ENCODE data around the gene HOXB9. TPM values are rescaled to one million over a fixed set of nuclear protein-coding genes. Genes with fewer than 3 reads are reported as not detected.
A peak's percentile ranks its signal among the peaks of the same experiment; 100 is the strongest.

Gene HOXB9
- total and polyA plus RNA-seq, 10 of the 15 experiments (the other 5 are each of a cell fraction or from before 2014, with no cell fraction given), result 0.01 to 0.49 (median 0.09) TPM; not detected in 5

DNA sequence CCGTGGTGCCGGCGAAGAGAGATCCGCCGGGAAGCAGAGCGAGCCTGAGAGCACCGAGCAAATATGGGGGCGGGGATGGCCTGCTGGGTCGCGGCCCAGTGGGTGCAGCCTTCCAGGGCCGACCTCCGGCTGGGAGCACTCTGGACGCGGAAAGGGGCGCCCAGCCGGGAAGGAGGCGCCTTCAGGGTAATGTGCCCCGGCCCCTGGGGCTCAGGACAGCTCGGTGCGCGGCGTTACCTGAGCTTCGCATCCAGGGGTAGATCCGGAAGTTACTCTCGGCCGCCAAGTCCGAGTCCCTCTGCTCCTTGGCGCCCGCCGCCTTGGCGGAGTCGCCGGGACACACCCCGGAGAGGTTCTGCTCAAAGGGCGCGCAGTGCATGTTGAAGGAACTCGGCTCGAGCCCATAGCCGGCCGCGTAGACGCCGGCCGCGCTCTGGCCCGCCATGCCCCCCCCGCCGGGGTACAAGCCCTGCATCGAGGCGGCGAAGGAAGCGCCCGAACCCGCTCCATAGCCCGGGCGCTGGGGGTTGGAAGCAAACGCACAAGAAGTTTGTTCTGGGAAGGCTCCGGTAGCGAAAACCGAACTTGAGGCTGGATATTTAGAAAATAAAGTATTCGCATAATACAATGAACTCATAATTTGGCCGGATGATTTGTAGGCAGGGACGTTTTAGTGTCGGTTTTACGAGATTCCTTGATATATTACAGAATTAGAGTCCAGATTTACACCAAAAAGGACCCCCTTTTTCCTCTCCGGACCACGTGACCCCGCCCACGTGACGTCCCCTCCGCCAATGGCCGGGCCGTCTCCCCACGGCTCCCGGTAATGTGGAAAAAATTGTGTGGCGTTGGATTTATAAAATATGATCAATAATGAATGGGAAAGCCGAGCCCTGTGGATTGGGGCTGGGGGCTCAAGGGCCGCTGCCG is 15.6 kb downstream of the HOXB9 start, which contains the start of gene HOXB7:
Gene HOXB7, minus strand, starts transcription at position 736 of the 930 bp plus-strand sequence. Its CDS starts 99 bp downstream, at position 637.
- in situ Hi-C loops (cut with MboI) (no loop called here), intact Hi-C loops (cut with micrococcal nuclease; ENCODE audit: unreplicated experiment) (no loop called here)
- Histone ChIP-seq H4K20me1 (ENCODE audit: control insufficient read depth, insufficient read depth) (no peaks in the 10 kb centered on the region), H3K9ac (ENCODE audit: control insufficient read depth, insufficient read depth, low read length) (peak within 1 kb of the TSS; percentile 76), H3K27ac (ENCODE audit: control insufficient read depth, insufficient read depth) (peak within 1 kb of the TSS; percentile 1), H3K4me2 (ENCODE audit: control insufficient read depth, insufficient read depth) (peak within 1 kb of the TSS; percentile 91), H3K36me3 (ENCODE audit: control insufficient read depth in 2 of 2, insufficient read depth in 2 of 2, low read length in 1 of 2) (no peaks in the 10 kb centered on the region; a peak in 1 of 4 replicates), H3K9me3 (replicated peaks; ENCODE audit: control insufficient read depth, insufficient read depth, low read length) (no peaks in the 10 kb centered on the region), H3K27me3 (replicated peaks in 1 of 2; ENCODE audit: control insufficient read depth in 2 of 2, insufficient read depth in 2 of 2, low read length in 1 of 2) (peaks cover 6 to 13% of the 10 kb centered on the region in 2 experiments; a peak in 3 of 4 replicates), H3K79me2 (ENCODE audit: control insufficient read depth, insufficient read depth, low read length) (no peaks in the 10 kb centered on the region), H2AFZ (ENCODE audit: control insufficient read depth, low read depth, low read length) (peak within 1 kb of the TSS; percentile 96), H3K4me3 (peak within 1 kb of the TSS; percentile 86), H3K4me1 (ENCODE audit: control insufficient read depth, insufficient read depth, low read length) (peaks cover 11% of the 10 kb centered on the region)
- RAD21 ChIA-PET (ENCODE audit: unreplicated experiment), result interaction anchor here (0.9 to 1.7 kb wide), 5 partner anchors 13 to 530 kb away, joined by 3 to 4 read pairs (median 3); partner anchors contain the start of gene HOXB5
- DNase-seq (ENCODE audit: low read depth, low spot score) (no peak), ATAC-seq (peak; percentile 77), FAIRE-seq (peak; percentile 82)
- POLR2A ChIA-PET, result interaction anchor here (0.6 to 1.7 kb wide), 3 partner anchors 13 to 121 kb away, joined by 5 to 6 read pairs (median 5); no protein-coding TSS in a partner anchor
- 2% methylated on average over 77 of the region's 79 CpGs for WGBS (ENCODE audit: insufficient coverage, insufficient replicate concordance, low lambda C conversion rate, missing lambda C conversion rate)
- CTCF ChIA-PET, result interaction anchor here (0.6 to 1.8 kb wide), 9 partner anchors 8 to 583 kb away, joined by 3 to 8 read pairs (median 5); no protein-coding TSS in a partner anchor
- SMC1A ChIA-PET (ENCODE audit: uncharacterized antibody, unreplicated experiment), result interaction anchor here (0.8 to 1.1 kb wide), 3 partner anchors 22 to 585 kb away, joined by 3 read pairs; no protein-coding TSS in a partner anchor
- TSS peak; percentile 88 for BruUV-seq (replicated peaks)
- no peak for TF ChIP-seq RBBP5 (conservative IDR thresholded peaks at IDR 0.05)
- TF ChIP-seq GABPA (IDR thresholded peaks at IDR 0.05; ENCODE audit: low read depth), result no peak
- TF ChIP-seq ZBTB11 (CRISPR knock-in tag; IDR thresholded peaks at IDR 0.05), result no peak
- TF ChIP-seq RELA (IDR thresholded peaks at IDR 0.05; ENCODE audit: borderline replicate concordance, partially characterized antibody), result peak; percentile 54
- TF ChIP-seq MYB (IDR thresholded peaks at IDR 0.05; ENCODE audit: borderline replicate concordance, low read depth, low read length), result no peak
- TF ChIP-seq MTA3 (IDR thresholded peaks at IDR 0.05; ENCODE audit: borderline replicate concordance, low read length), result 0 out of 2 replicates have a peak, but pooled peaks have one; percentile 23
- no peak for TF ChIP-seq FOXK2 (IDR thresholded peaks at IDR 0.05)
- TF ChIP-seq, protein P1, sequence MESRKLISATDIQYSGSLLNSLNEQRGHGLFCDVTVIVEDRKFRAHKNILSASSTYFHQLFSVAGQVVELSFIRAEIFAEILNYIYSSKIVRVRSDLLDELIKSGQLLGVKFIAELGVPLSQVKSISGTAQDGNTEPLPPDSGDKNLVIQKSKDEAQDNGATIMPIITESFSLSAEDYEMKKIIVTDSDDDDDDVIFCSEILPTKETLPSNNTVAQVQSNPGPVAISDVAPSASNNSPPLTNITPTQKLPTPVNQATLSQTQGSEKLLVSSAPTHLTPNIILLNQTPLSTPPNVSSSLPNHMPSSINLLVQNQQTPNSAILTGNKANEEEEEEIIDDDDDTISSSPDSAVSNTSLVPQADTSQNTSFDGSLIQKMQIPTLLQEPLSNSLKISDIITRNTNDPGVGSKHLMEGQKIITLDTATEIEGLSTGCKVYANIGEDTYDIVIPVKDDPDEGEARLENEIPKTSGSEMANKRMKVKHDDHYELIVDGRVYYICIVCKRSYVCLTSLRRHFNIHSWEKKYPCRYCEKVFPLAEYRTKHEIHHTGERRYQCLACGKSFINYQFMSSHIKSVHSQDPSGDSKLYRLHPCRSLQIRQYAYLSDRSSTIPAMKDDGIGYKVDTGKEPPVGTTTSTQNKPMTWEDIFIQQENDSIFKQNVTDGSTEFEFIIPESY (IDR thresholded peaks at IDR 0.05), result no peak
- TF ChIP-seq SIN3A (IDR thresholded peaks at IDR 0.05; ENCODE audit: low read depth, low read length), result 0 out of 2 replicates have a peak, but pooled peaks have one; percentile 12
- 0 out of 2 replicates have a peak, but pooled peaks have one; percentile 23 for TF ChIP-seq CHD2 (IDR thresholded peaks at IDR 0.05; ENCODE audit: borderline replicate concordance, low read depth, low read length)
- peak; percentile 49 for TF ChIP-seq IKZF1 (conservative IDR thresholded peaks at IDR 0.05)
- no peak for TF ChIP-seq NBN (IDR thresholded peaks at IDR 0.05)
- TF ChIP-seq RAD51 (IDR thresholded peaks at IDR 0.05), result peak; percentile 100
- peak; percentile 56; the same call in 1 of the 2 replicates for TF ChIP-seq LARP7 (IDR thresholded peaks at IDR 0.05)
- 0 out of 2 replicates have a peak, but pooled peaks have one; percentile 8 for TF ChIP-seq PAX5 (IDR thresholded peaks at IDR 0.05; ENCODE audit: borderline replicate concordance, low read depth, low read length)
- no peak for TF ChIP-seq MXI1 (IDR thresholded peaks at IDR 0.05; ENCODE audit: low read depth, low read length)
- TF ChIP-seq USF1 (IDR thresholded peaks at IDR 0.05; ENCODE audit: borderline replicate concordance, extremely low read length, insufficient read depth, low read depth, low read length), result peak; percentile 93
